Endothelial cell of umbilical vein (primary cell): ENCODE results near the gene NCS1.
A peak's percentile ranks its signal among the peaks of the same experiment; 100 is the strongest.

Experiments
- CTCF ChIP-seq, 2 donors: IDR thresholded peaks; 1 replicate in 1 of 2; 2 replicates in 1 of 2; pipeline ENCODE4 v1.5.1; 2011; ENCODE audit warnings: low read length in 2 of 2, mild to moderate bottlenecking in 2 of 2, moderate library complexity in 2 of 2, control low read depth in 1 of 2, inconsistent platforms in 1 of 2, low read depth in 1 of 2; ENCODE audit not compliant: insufficient read depth in 1 of 2; ENCODE audit errors: extremely low read depth in 1 of 2
- EZH2 ChIP-seq: IDR thresholded peaks from 2 replicates; pipeline ENCODE4 v1.6.1; 2012; ENCODE audit warnings: borderline replicate concordance, low read depth, mild to moderate bottlenecking, moderate library complexity, low read length, inconsistent platforms; ENCODE audit not compliant: severe bottlenecking
- JUN ChIP-seq: IDR thresholded peaks from 2 replicates; pipeline ENCODE4 v1.6.1; 2011; ENCODE audit warnings: borderline replicate concordance, low read depth; ENCODE audit not compliant: insufficient read length, insufficient read depth
- POLR2A ChIP-seq: IDR thresholded peaks from 2 replicates; pipeline ENCODE4 v1.6.1; 2012; ENCODE audit warnings: low read depth, mild to moderate bottlenecking, control low read depth, low read length
- POLR2AphosphoS5 ChIP-seq: IDR thresholded peaks from 2 replicates; pipeline ENCODE4 v1.6.1; 2012; ENCODE audit warnings: low read depth, mild to moderate bottlenecking, control low read depth, low read length, moderate library complexity; ENCODE audit not compliant: insufficient read depth

GRCh38 chr9:130156672-130157071 lies 15.5 kb upstream of the NCS1 start:
- TF ChIP-seq POLR2A (no peak), POLR2AphosphoS5 (no peak), CTCF (IDR thresholded peaks at IDR 0.05; ENCODE audit: extremely low read depth in 1 of 2, insufficient read depth in 1 of 2, low read depth in 1 of 2, low read length in 2 of 2) (peak in 1 of 2 donors; percentile 33), EZH2 (no peak), JUN (no peak)
